T-helper 9 cell (primary cell): ENCODE results near the gene OR51F1.
"Not testable (repeated sequence)": the region's sequence is repeated elsewhere in the genome, so short reads cannot be mapped to it uniquely, and the experiment has no call there.

Experiments used
- DNase-seq: peaks from one replicate; pipeline ENCODE4 v3.0.0-alpha.2; 2020
- total RNA-seq, 2 donors: gene quantifications; one replicate each; lab custom pipeline; 2026; lab: John Stamatoyannopoulos, UW

OR51F1 gene
- total RNA-seq: 0 reads per million in 2 donors

- DNase-seq: no peak
These were observed at the start of gene OR51F1 for GRCh38 chr11:4769838-4770237. OR51F1 (minus strand) TSS chr11:4769938; CDS start chr11:4769938, 0 bp downstream.

GRCh38 chr11:4809246-4809645, 39.5 kb upstream of the OR51F1 start:
- DNase-seq: no peak

- no peak for DNase-seq
These were observed 38.7 kb upstream of the OR51F1 start for GRCh38 chr11:4808476-4808875.

- DNase-seq: no peak
These were observed 34.5 kb upstream of the OR51F1 start, which contains the start of gene OR52R1 for GRCh38 chr11:4804280-4804679. OR52R1 (minus strand) TSS chr11:4804380; CDS start chr11:4804380, 0 bp downstream.

GRCh38 chr11:4801316-4801715, 31.6 kb upstream of the OR51F1 start:
- DNase-seq: not testable (repeated sequence)

- no peak for DNase-seq
These were observed 28.9 kb upstream of the OR51F1 start for GRCh38 chr11:4798427-4799183.

- no peak for DNase-seq
These were observed 27.5 kb upstream of the OR51F1 start for GRCh38 chr11:4797206-4797605.

GRCh38 chr11:4782454-4782853, 12.7 kb upstream of the OR51F1 start:
- DNase-seq: no peak

GRCh38 chr11:4768094-4768493, 1.6 kb downstream of the OR51F1 start:
- no peak for DNase-seq

GRCh38 chr11:4766420-4767043, 3.2 kb downstream of the OR51F1 start:
- no peak for DNase-seq

- DNase-seq: no peak
These were observed 6.6 kb downstream of the OR51F1 start for GRCh38 chr11:4763096-4763495.

- DNase-seq: no peak
These were observed 18.5 kb downstream of the OR51F1 start for GRCh38 chr11:4751201-4751600.

GRCh38 chr11:4748438-4748837, 21.3 kb downstream of the OR51F1 start:
- no peak for DNase-seq

GRCh38 chr11:4740735-4741134, 29.0 kb downstream of the OR51F1 start:
- no peak for DNase-seq

GRCh38 chr11:4727171-4727570, 42.6 kb downstream of the OR51F1 start:
- no peak for DNase-seq

- not testable (repeated sequence) for DNase-seq
These were observed 46.9 kb downstream of the OR51F1 start for GRCh38 chr11:4722616-4723534.
